B cell (primary cell): ENCODE measurements around the gene CPED1.

ENCODE experiments used
- CTCF ChIP-seq: fragments of 200-600 bp; IDR thresholded peaks from one replicate; pipeline ENCODE4 v1.8.0; 2022; ENCODE audit warnings: antibody characterized with exemption, mild to moderate bottlenecking
- EZH2 ChIP-seq: IDR thresholded peaks from 2 replicates; pipeline ENCODE4 v1.6.1; 2012; ENCODE audit warnings: borderline replicate concordance, low read depth, mild to moderate bottlenecking, moderate library complexity, low read length; ENCODE audit not compliant: insufficient read depth, poor library complexity, severe bottlenecking

GRCh38 chr7:121214657-121215056 is 226.1 kb downstream of the CPED1 start:
- TF ChIP-seq CTCF (no peak), EZH2 (no peak)
